Lower lobe of right lung (tissue), 2 donors: ENCODE measurements around the gene FAS. TPM values are rescaled to one million over a fixed set of nuclear protein-coding genes. Genes with fewer than 3 reads are reported as not detected.

ENCODE experiments used
- ATAC-seq, 2 donors: fragments of 200-7000 bp; cut with Tn5 transposase; one replicate each; pipeline ENCODE4 v1.9.1; 2020 to 2022; ENCODE audit warnings: mild to moderate bottlenecking in 2 of 2, moderate library complexity in 2 of 2
- DNase-seq: peaks from one replicate; pipeline ENCODE4 v3.0.0-alpha.2; 2020
- H3K27ac ChIP-seq: fragments of 200-600 bp; one replicate; pipeline ENCODE4 v1.8.0; 2022
- H3K27me3 ChIP-seq: fragments of 200-600 bp; one replicate; pipeline ENCODE4 v1.8.0; 2022; ENCODE audit warnings: low read depth
- H3K36me3 ChIP-seq: fragments of 200-600 bp; one replicate; pipeline ENCODE4 v1.8.0; 2022; ENCODE audit warnings: mild to moderate bottlenecking
- H3K4me1 ChIP-seq: fragments of 200-600 bp; one replicate; pipeline ENCODE4 v1.8.0; 2022
- H3K4me3 ChIP-seq: fragments of 200-600 bp; one replicate; pipeline ENCODE4 v1.8.0; 2022; ENCODE audit warnings: mild to moderate bottlenecking
- H3K9me3 ChIP-seq: fragments of 200-600 bp; one replicate; pipeline ENCODE4 v1.8.0; 2022
- CTCF ChIP-seq: fragments of 200-600 bp; IDR thresholded peaks from one replicate; pipeline ENCODE4 v1.8.0; 2022; ENCODE audit warnings: antibody characterized with exemption, mild to moderate bottlenecking
- intact Hi-C: fragments of 100-400 bp; cut with DNase I; formaldehyde crosslinking; loops from one replicate; pipeline ENCODE4 v1.11.0; 2022
- total RNA-seq: library from RNA; stranded (reverse); fragmentation: NEBNext Ultra II Directional; extraction: Animal tissue kit (Norgen Biotek cat#: 25700); gene quantifications from one replicate; pipeline ENCODE4 v1.2.1, GENCODE V29; 2021
- donor health status: DM: no; HTN: yes; CAD: no; lungs with severe emphysema.

The FAS gene
- total RNA-seq, 1 donor from 2014 or later, result 35.7 TPM

- peak overlapping the region; percentile 3 for H3K4me3 ChIP-seq
- TF ChIP-seq CTCF, result no peak
- intact Hi-C loops, result no loop called here
- no peaks in the 10 kb centered on the region for H3K27me3 ChIP-seq
- no peaks in the 10 kb centered on the region for H3K9me3 ChIP-seq
- DNase-seq (no peak), ATAC-seq (no peak)
- peaks cover 16% of the 10 kb centered on the region for H3K4me1 ChIP-seq
- H3K36me3 ChIP-seq, result peaks cover 15% of the 10 kb centered on the region
- H3K27ac ChIP-seq, result no peak overlapping the region
Observed at GRCh38 chr10:88946965-88947590, 43.5 kb upstream of the FAS start.

- peaks cover 16% of the 10 kb centered on the region for H3K4me1 ChIP-seq
- no peaks in the 10 kb centered on the region for H3K27me3 ChIP-seq
- H3K27ac ChIP-seq, result no peak overlapping the region
- no peak for DNase-seq
- peaks cover 6% of the 10 kb centered on the region for H3K36me3 ChIP-seq
- no peak for TF ChIP-seq CTCF
- H3K4me3 ChIP-seq, result peak overlapping the region; percentile 3
- no peak for ATAC-seq
- intact Hi-C loops, result no loop called here
- H3K9me3 ChIP-seq, result no peaks in the 10 kb centered on the region
Observed at GRCh38 chr10:88949051-88949450, 41.5 kb upstream of the FAS start.

GRCh38 chr10:88949912-88950837 lies 40.4 kb upstream of the FAS start:
- peak overlapping the region; percentile 69 for H3K27ac ChIP-seq
- peaks cover 6% of the 10 kb centered on the region for H3K36me3 ChIP-seq
- intact Hi-C loops, result no loop called here
- H3K27me3 ChIP-seq, result no peaks in the 10 kb centered on the region
- ATAC-seq (no peak), DNase-seq (no peak)
- H3K4me3 ChIP-seq, result peak overlapping the region; percentile 17
- H3K9me3 ChIP-seq, result no peaks in the 10 kb centered on the region
- no peak for TF ChIP-seq CTCF
- peaks cover 16% of the 10 kb centered on the region for H3K4me1 ChIP-seq

- no peaks in the 10 kb centered on the region for H3K27me3 ChIP-seq
- H3K4me3 ChIP-seq, result peak within 1 kb of the TSS; percentile 24
- no peaks in the 10 kb centered on the region for H3K36me3 ChIP-seq
- peaks cover 16% of the 10 kb centered on the region for H3K4me1 ChIP-seq
- peak; percentile 19 to 49 for ATAC-seq
- TF ChIP-seq CTCF, result no peak
- H3K9me3 ChIP-seq, result no peaks in the 10 kb centered on the region
- intact Hi-C loops, result no loop called here
- no peak for DNase-seq
- peak within 1 kb of the TSS; percentile 69 for H3K27ac ChIP-seq
Observed at GRCh38 chr10:88952647-88953111, 37.9 kb upstream of the FAS start, which contains the start of gene ACTA2. ACTA2 (minus strand) TSS chr10:88952773; CDS start chr10:88948930, 3,843 bp downstream.

GRCh38 chr10:88953662-88954061 lies 36.9 kb upstream of the FAS start:
- intact Hi-C loops, result no loop called here
- peaks cover 16% of the 10 kb centered on the region for H3K4me1 ChIP-seq
- H3K27me3 ChIP-seq, result no peaks in the 10 kb centered on the region
- DNase-seq (no peak), ATAC-seq (no peak)
- TF ChIP-seq CTCF, result no peak
- H3K36me3 ChIP-seq, result no peaks in the 10 kb centered on the region
- H3K27ac ChIP-seq, result peak overlapping the region; percentile 69
- no peaks in the 10 kb centered on the region for H3K9me3 ChIP-seq
- no peak overlapping the region for H3K4me3 ChIP-seq
